GM12874 (cell line): ENCODE results near the gene PLSCR3.

Experiments
- CTCF ChIP-seq: IDR thresholded peaks from 2 replicates; pipeline ENCODE4 v1.5.1; 2011; ENCODE audit warnings: low read depth, mild to moderate bottlenecking, control low read depth, low read length, moderate library complexity; ENCODE audit not compliant: insufficient read depth

The PLSCR3 gene

GRCh38 chr17:7438656-7439460, 44.5 kb upstream of the PLSCR3 start:
- no peak for TF ChIP-seq CTCF

DNA sequence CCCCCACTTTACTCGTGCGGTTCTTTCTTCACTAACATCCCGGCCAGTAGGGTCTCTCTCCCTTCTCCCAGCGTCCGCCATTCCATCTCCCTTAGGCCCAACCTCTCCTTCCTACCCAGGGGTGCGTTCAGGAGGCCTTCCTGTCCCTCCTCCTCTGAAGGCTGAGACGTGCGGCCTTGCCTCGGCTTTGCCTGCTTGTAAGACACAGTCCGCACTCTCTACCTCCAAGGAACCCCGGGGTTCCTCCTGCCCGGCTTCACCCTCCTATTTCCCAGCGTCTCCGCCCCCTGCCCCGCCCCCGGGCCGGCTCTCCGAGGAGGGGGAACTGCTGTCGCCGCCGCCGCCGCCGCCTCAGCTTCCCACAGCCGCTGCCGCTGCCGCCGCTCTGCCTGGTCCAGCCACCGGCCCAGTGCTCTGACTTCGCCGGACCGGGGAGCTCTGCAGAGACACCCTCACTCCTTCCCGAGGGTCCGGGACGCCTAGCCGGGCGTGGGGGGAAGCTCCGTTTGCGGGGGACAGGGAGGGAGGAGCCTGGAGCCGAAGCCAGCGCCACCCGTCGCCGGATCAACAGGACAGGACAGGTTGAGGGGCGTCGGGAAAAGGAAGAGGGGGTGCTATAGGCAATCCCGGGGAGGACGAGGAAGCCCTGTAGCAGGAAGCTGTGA, 43.8 kb upstream of the PLSCR3 start:
- no peak for TF ChIP-seq CTCF

DNA sequence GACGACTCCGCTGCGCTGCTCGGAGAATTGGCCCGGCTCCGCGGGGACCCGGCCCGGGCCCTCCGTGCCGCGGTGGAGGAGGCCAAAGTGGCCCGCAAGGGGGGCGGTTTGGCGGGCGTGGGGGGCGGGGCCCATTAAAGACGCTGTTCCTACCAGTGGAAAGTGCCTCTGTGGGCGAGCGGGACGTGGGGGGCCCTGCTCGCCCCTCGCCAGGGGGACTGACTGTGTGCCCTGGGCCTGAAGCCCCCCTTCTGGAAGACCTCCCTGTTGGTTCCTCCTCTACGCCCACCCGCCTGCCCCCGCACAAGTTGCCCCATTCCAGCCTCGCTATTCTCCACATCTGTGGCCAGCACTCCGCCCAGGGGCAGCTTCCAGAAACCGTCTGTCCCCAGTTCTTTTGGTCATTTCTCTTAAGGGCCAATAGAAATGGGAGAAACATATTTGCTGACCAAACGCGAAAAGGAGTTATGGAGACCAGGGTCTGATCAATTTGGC, 43.1 kb upstream of the PLSCR3 start:
- no peak for TF ChIP-seq CTCF

DNA sequence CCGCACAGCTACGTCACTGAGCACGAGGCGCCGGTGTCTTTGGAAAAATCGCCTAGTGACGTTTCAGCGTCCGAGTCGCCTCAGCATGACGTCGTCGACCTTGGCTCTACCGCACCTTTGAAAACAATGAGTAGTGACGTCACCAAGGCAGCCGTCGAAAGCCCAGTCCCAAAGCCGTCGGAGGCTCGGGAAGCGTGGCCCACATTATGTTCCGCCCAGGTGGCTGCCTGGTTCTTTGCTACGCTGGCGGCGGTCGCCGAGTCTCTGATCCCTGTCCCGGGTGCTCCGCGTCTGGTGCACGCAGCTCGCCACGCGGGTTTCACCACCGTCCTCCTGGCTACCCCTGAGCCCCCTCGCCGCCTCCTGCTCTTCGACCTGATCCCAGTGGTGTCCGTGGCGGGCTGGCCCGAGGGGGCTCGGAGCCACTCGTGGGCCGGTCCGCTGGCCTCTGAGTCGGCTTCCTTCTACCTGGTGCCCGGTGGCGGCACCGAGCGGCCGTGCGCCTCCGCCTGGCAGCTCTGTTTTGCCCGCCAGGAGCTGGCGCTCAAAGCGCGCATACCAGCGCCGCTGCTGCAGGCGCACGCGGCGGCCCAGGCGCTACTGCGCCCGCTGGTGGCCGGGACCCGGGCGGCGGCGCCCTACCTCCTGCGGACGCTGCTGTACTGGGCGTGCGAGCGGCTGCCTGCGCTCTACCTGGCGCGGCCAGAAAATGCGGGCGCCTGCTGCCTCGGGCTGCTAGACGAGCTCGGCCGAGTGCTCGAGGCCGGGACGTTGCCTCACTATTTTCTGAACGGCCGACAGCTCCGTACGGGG, 42.4 kb upstream of the PLSCR3 start:
- peak; percentile 90 for TF ChIP-seq CTCF

- peak; percentile 49 for TF ChIP-seq CTCF
Measured at GRCh38 chr17:7435676-7436555, 41.6 kb upstream of the PLSCR3 start.

GRCh38 chr17:7432296-7432695, 38.0 kb upstream of the PLSCR3 start:
- TF ChIP-seq CTCF: no peak
